OCI-LY7 (cell line): ENCODE measurements around the gene PM20D2. TPM values are rescaled to one million over a fixed set of nuclear protein-coding genes. Genes with fewer than 3 reads are reported as not detected.

Source experiments
- Bru-seq: library from RNA; stranded (reverse); fragments of 400-500 nt; gene quantifications from one replicate; lab custom pipeline; 2021; lab: Mats Ljungman, UMichigan
- BruChase-seq, 2 experiments: library from RNA; stranded (reverse); fragments of 400-500 nt; gene quantifications; one replicate each; lab custom pipeline; 2021; lab: Mats Ljungman, UMichigan
- BruUV-seq: library from RNA; stranded (reverse); fragments of 400-500 nt; replicated peaks from 2 replicates; lab custom pipeline; 2021; lab: Mats Ljungman, UMichigan
- CTCF ChIA-PET: fragments of 300-600 bp; sonication (Branson Sonifier 250); formaldehyde crosslinking; loops from one replicate; lab custom pipeline; 2022; ENCODE audit warnings: antibody characterized with exemption; ENCODE audit not compliant: unreplicated experiment; lab: Charles Lee
- POLR2A ChIA-PET: fragments of 300-600 bp; sonication (Branson Sonifier 250); formaldehyde crosslinking; loops from one replicate; lab custom pipeline; 2022; ENCODE audit warnings: antibody characterized with exemption; lab: Charles Lee
- DNase-seq: peaks from one replicate; pipeline ENCODE4 v3.0.0-alpha.2; 2015; ENCODE audit warnings: low spot score
- H2AFZ ChIP-seq: fragments of 200-600 bp; sonication (generic), shearing (Covaris generic); 2 replicates; pipeline ENCODE4 v1.6.1; 2014; ENCODE audit warnings: mild to moderate bottlenecking, antibody characterized with exemption, low read length, moderate library complexity
- H3K27ac ChIP-seq: fragments of 200-600 bp; sonication (generic); 2 replicates; pipeline ENCODE4 v1.5.1; 2014; ENCODE audit warnings: mixed run types, low read depth, mild to moderate bottlenecking, moderate library complexity, low read length, inconsistent platforms; ENCODE audit not compliant: poor library complexity, severe bottlenecking
- H3K36me3 ChIP-seq: fragments of 200-600 bp; sonication (generic); 2 replicates; pipeline ENCODE4 v1.6.1; 2014; ENCODE audit warnings: mild to moderate bottlenecking, antibody characterized with exemption, low read length, moderate library complexity, mixed read lengths; ENCODE audit not compliant: insufficient read depth
- H3K4me1 ChIP-seq: fragments of 200-600 bp; sonication (generic); 2 replicates; pipeline ENCODE4 v1.5.1; 2014; ENCODE audit warnings: mild to moderate bottlenecking, low read length; ENCODE audit not compliant: insufficient read depth, poor library complexity, severe bottlenecking
- H3K4me2 ChIP-seq: fragments of 200-600 bp; sonication (generic); 2 replicates; pipeline ENCODE4 v1.6.1; 2014; ENCODE audit warnings: mild to moderate bottlenecking, low read length
- H3K4me3 ChIP-seq: fragments of 200-600 bp; sonication (generic); 2 replicates; pipeline ENCODE4 v1.5.1; 2014; ENCODE audit warnings: mild to moderate bottlenecking, low read depth, low read length; ENCODE audit not compliant: poor library complexity, severe bottlenecking
- H3K79me2 ChIP-seq: fragments of 200-600 bp; sonication (generic); 2 replicates; pipeline ENCODE4 v1.6.1; 2016; ENCODE audit warnings: low read depth, mild to moderate bottlenecking, low read length, moderate library complexity, mixed read lengths; ENCODE audit not compliant: insufficient read depth
- H3K9me2 ChIP-seq: fragments of 200-600 bp; sonication (generic); 2 replicates; pipeline ENCODE4 v1.6.1; 2016; ENCODE audit warnings: mild to moderate bottlenecking, low read length, mixed read lengths; ENCODE audit not compliant: insufficient read depth
- H3K9me3 ChIP-seq: fragments of 200-600 bp; sonication (generic); 2 replicates; pipeline ENCODE4 v1.6.1; 2014; ENCODE audit warnings: mild to moderate bottlenecking, mixed run types, low read length, mixed read lengths
- H4K20me1 ChIP-seq: fragments of 200-600 bp; sonication (generic); 2 replicates; pipeline ENCODE4 v1.6.1; 2014; ENCODE audit warnings: mild to moderate bottlenecking, antibody characterized with exemption, low read length, moderate library complexity, mixed read lengths; ENCODE audit not compliant: insufficient read depth
- CTCF ChIP-seq: fragments of 200-600 bp; sonication (generic); conservative IDR thresholded peaks from 2 replicates; pipeline ENCODE4 v1.5.1; 2014; ENCODE audit warnings: mild to moderate bottlenecking, antibody characterized with exemption, low read length, moderate library complexity, mixed read lengths
- EZH2phosphoT487 ChIP-seq: fragments of 200-600 bp; sonication (generic); IDR thresholded peaks from 2 replicates; pipeline ENCODE4 v1.6.1; 2018; ENCODE audit warnings: low read depth, borderline replicate concordance, mild to moderate bottlenecking, mixed run types, antibody characterized with exemption, low read length, moderate library complexity, mixed read lengths
- intact Hi-C: fragments of 100-400 bp; cut with micrococcal nuclease; formaldehyde crosslinking; loops from one replicate; pipeline ENCODE4 v1.10.0; 2022; ENCODE audit not compliant: unreplicated experiment
- long read RNA-seq: library from polyadenylated mRNA; stranded (forward); transcript quantifications from one replicate; pipeline ENCODE4 v2.0.0, GENCODE V29; 2022
- total RNA-seq, 2 experiments: library from RNA; depleted of rRNA in 1 of 2; stranded (reverse); fragments of >200 nt in 1 of 2; shearing (Covaris generic) in 1 of 2; gene quantifications; 2 replicates each; pipeline ENCODE4 v1.2.3, GENCODE V29; 2014 to 2022

Gene PM20D2
- 33.1 and 35.1 TPM in 2 replicates for total RNA-seq (2014; rRNA removed; shearing (Covaris generic))
- total RNA-seq (2022) = 36.1 and 39.5 TPM in 2 replicates
- percentile 89 among the genes with signal in this experiment for Bru-seq, nascent RNA
- BruChase-seq, experiment 1, labeled RNA remaining after a 6-hour chase = percentile 97 among the genes with signal in this experiment
- percentile 94 among the genes with signal in this experiment for BruChase-seq, experiment 2, labeled RNA remaining after a 2-hour chase
- long read RNA-seq, full-length matches to known transcripts = 68 of 103 reads
- long read RNA-seq, partial matches to known transcripts = 3 of 103 reads
- long read RNA-seq, other reads (novel, unspliced or antisense) = 32 of 103 reads

GRCh38 chr6:89145956-89146717, at the start of gene PM20D2:
Gene PM20D2, plus strand, starts transcription at chr6:89146055. Its CDS starts 90 bp downstream, at chr6:89146145.
- CTCF ChIA-PET = interaction anchor here (0.6 to 1.4 kb wide), 2 partner anchors 16 to 98 kb away, joined by 3 read pairs; no protein-coding TSS in a partner anchor
- no TSS peak for BruUV-seq

GRCh38 chr6:89098461-89098860, 47.4 kb upstream of the PM20D2 start:
- BruUV-seq = no TSS peak
- DNase-seq = no peak
- H4K20me1 ChIP-seq = no peaks in the 10 kb centered on the region
- no peak overlapping the region for H3K27ac ChIP-seq
- H3K4me3 ChIP-seq = no peak overlapping the region
- no peaks in the 10 kb centered on the region for H3K79me2 ChIP-seq
- no peaks in the 10 kb centered on the region for H3K9me2 ChIP-seq
- H3K4me2 ChIP-seq = no peak overlapping the region
- no peaks in the 10 kb centered on the region for H3K4me1 ChIP-seq
- TF ChIP-seq EZH2phosphoT487 = no peak
- no peak for TF ChIP-seq CTCF
- intact Hi-C loops = no loop called here
- H3K36me3 ChIP-seq = no peaks in the 10 kb centered on the region
- H2AFZ ChIP-seq = no peak overlapping the region
- ChIA-PET POLR2A (interaction anchor here (0.6 to 1.3 kb wide), 4 partner anchors 10 to 137 kb away, joined by 3 to 6 read pairs (median 4); no protein-coding TSS in a partner anchor), CTCF (interaction anchor here (1.0 to 1.3 kb wide), 2 partner anchors 10 to 46 kb away, joined by 3 to 4 read pairs; no protein-coding TSS in a partner anchor)
- no peaks in the 10 kb centered on the region for H3K9me3 ChIP-seq

More at GRCh38 chr6:89145956-89146717, at the start of gene PM20D2:
- Histone ChIP-seq H3K4me3 (peak within 1 kb of the TSS; percentile 76), H2AFZ (peak within 1 kb of the TSS; percentile 97), H3K9me3 (no peaks in the 10 kb centered on the region), H3K27ac (peak within 1 kb of the TSS; percentile 76), H4K20me1 (no peaks in the 10 kb centered on the region), H3K4me2 (peak within 1 kb of the TSS; percentile 84), H3K79me2 (peaks cover 27% of the 10 kb centered on the region; the same call in 1 of the 2 replicates), H3K9me2 (no peaks in the 10 kb centered on the region), H3K4me1 (peaks cover 41% of the 10 kb centered on the region), H3K36me3 (peaks cover 19% of the 10 kb centered on the region)
- POLR2A ChIA-PET = interaction anchor here (0.6 to 6.0 kb wide), 25 partner anchors 8 to 654 kb away, joined by 3 to 66 read pairs (median 5); partner anchors contain the start of genes PNRC1 and RNGTT
- DNase-seq = peak; percentile 86
- TF ChIP-seq EZH2phosphoT487 (no peak), CTCF (no peak)
- intact Hi-C loops = loop anchor here (1.0 to 5.0 kb wide), 3 partner anchors 66 to 266 kb away; partner anchors contain the start of genes PNRC1 and RRAGD
